IMR-90 (cell line): ENCODE results near the gene CNNM2. TPM values are rescaled to one million over a fixed set of nuclear protein-coding genes. Genes with fewer than 3 reads are reported as not detected.

Experiments used
- ATAC-seq: fragments of 200-7000 bp; cut with Tn5 transposase; 2 replicates; pipeline ENCODE4 v1.9.1; 2020; ENCODE audit warnings: low read depth, mild to moderate bottlenecking, moderate library complexity
- BruUV-seq: library from RNA; stranded (reverse); fragments of 400-500 nt; replicated peaks from 2 replicates; lab custom pipeline; 2021; lab: Mats Ljungman, UMichigan
- CTCF ChIA-PET: fragments of 300-600 bp; formaldehyde crosslinking; extraction: SDS; loops from one replicate; lab custom pipeline; 2021; ENCODE audit warnings: antibody characterized with exemption; lab: Yijun Ruan, JAX
- POLR2A ChIA-PET: fragments of 300-600 bp; sonication (Branson Sonifier 250); formaldehyde crosslinking; loops from one replicate; lab custom pipeline; 2022; ENCODE audit warnings: antibody characterized with exemption; ENCODE audit not compliant: unreplicated experiment; lab: Charles Lee
- DNase-seq: peaks from one replicate; pipeline ENCODE4 v3.0.0; 2013
- H2AFZ ChIP-seq: replicated peaks from 2 replicates; pipeline ENCODE3; 2013; ENCODE audit warnings: low read length, mild to moderate bottlenecking; ENCODE audit not compliant: poor library complexity
- H2AK5ac ChIP-seq: 2 replicates; pipeline ENCODE4 v1.6.1; 2013; ENCODE audit warnings: low read depth, low read length, inconsistent platforms
- H2AK9ac ChIP-seq: replicated peaks from 2 replicates; pipeline ENCODE3; 2013; ENCODE audit warnings: mild to moderate bottlenecking, low read depth, low read length, moderate library complexity; ENCODE audit not compliant: poor library complexity
- H2BK120ac ChIP-seq: 2 replicates; pipeline ENCODE4 v1.6.1; 2013; ENCODE audit warnings: low read depth, low read length, inconsistent platforms
- H2BK15ac ChIP-seq: 3 replicates; pipeline ENCODE4 v1.6.1; 2013; ENCODE audit warnings: low read depth, low read length, inconsistent platforms
- H2BK20ac ChIP-seq: 2 replicates; pipeline ENCODE4 v1.6.1; 2013; ENCODE audit warnings: low read depth, mild to moderate bottlenecking, inconsistent platforms, low read length, moderate library complexity
- H2BK5ac ChIP-seq: 2 replicates; pipeline ENCODE4 v1.6.1; 2013; ENCODE audit warnings: mild to moderate bottlenecking, low read depth, low read length, inconsistent platforms; ENCODE audit not compliant: poor library complexity, severe bottlenecking
- H3K14ac ChIP-seq: replicated peaks from 2 replicates; pipeline ENCODE4 v1.6.1; 2013; ENCODE audit warnings: low read depth, low read length, inconsistent platforms
- H3K18ac ChIP-seq: 2 replicates; pipeline ENCODE4 v1.6.1; 2013; ENCODE audit warnings: low read depth, low read length, control low read depth
- H3K23ac ChIP-seq: 2 replicates; pipeline ENCODE4 v1.6.1; 2013; ENCODE audit warnings: low read depth, low read length, inconsistent platforms
- H3K27ac ChIP-seq: 2 replicates; pipeline ENCODE4 v1.5.1; 2013; ENCODE audit warnings: mild to moderate bottlenecking, control low read depth, low read length; ENCODE audit not compliant: insufficient read depth
- H3K27me3 ChIP-seq: 2 replicates; pipeline ENCODE4 v1.6.1; 2013; ENCODE audit warnings: low read length; ENCODE audit not compliant: control insufficient read depth, insufficient read depth
- H3K36me3 ChIP-seq: 2 replicates; pipeline ENCODE4 v1.6.1; 2013; ENCODE audit warnings: low read length, mixed read lengths; ENCODE audit not compliant: control insufficient read depth, insufficient read depth
- H3K4ac ChIP-seq: 2 replicates; pipeline ENCODE4 v1.6.1; 2013; ENCODE audit warnings: low read depth, low read length, inconsistent platforms
- H3K4me1 ChIP-seq: 2 replicates; pipeline ENCODE4 v1.6.1; 2013; ENCODE audit warnings: low read length, mixed read lengths; ENCODE audit not compliant: control insufficient read depth, insufficient read depth
- H3K4me2 ChIP-seq: 2 replicates; pipeline ENCODE4 v1.6.1; 2013; ENCODE audit warnings: low read depth, mild to moderate bottlenecking, control low read depth, low read length, moderate library complexity
- H3K4me3 ChIP-seq: 2 replicates; pipeline ENCODE4 v1.5.1; 2013; ENCODE audit warnings: low read depth, mild to moderate bottlenecking, control low read depth, low read length, moderate library complexity; ENCODE audit not compliant: insufficient read depth
- H3K56ac ChIP-seq: 2 replicates; pipeline ENCODE4 v1.6.1; 2013; ENCODE audit warnings: low read length, inconsistent platforms; ENCODE audit not compliant: insufficient read depth; ENCODE audit errors: extremely low read depth
- H3K79me1 ChIP-seq, 2 experiments: 2 replicates each; pipeline ENCODE4 v1.6.1; 2013; ENCODE audit warnings: low read length in 2 of 2, inconsistent platforms in 1 of 2, low read depth in 1 of 2
- H3K9ac ChIP-seq: 2 replicates; pipeline ENCODE4 v1.6.1; 2013; ENCODE audit warnings: low read depth, low read length, control low read depth
- H3K9me1 ChIP-seq: 2 replicates; pipeline ENCODE4 v1.6.1; 2013; ENCODE audit warnings: low read length, inconsistent platforms; ENCODE audit not compliant: insufficient read depth
- H3K9me3 ChIP-seq: 2 replicates; pipeline ENCODE4 v1.6.1; 2013; ENCODE audit warnings: low read length; ENCODE audit not compliant: control insufficient read depth, insufficient read depth
- H4K20me1 ChIP-seq: 2 replicates; pipeline ENCODE4 v1.6.1; 2013; ENCODE audit warnings: low read length, inconsistent platforms; ENCODE audit not compliant: insufficient read depth
- H4K5ac ChIP-seq: 2 replicates; pipeline ENCODE4 v1.6.1; 2013; ENCODE audit warnings: mild to moderate bottlenecking, low read depth, low read length, control low read depth
- H4K8ac ChIP-seq, 2 experiments: 2 replicates each; pipeline ENCODE4 v1.6.1; 2013; ENCODE audit warnings: low read depth in 2 of 2, low read length in 2 of 2, control low read depth in 1 of 2, inconsistent platforms in 1 of 2
- H4K91ac ChIP-seq: 2 replicates; pipeline ENCODE4 v1.6.1; 2013; ENCODE audit warnings: low read depth, low read length, inconsistent platforms; ENCODE audit not compliant: insufficient read depth
- BHLHE40 ChIP-seq: fragments of 150-350 bp; IDR thresholded peaks from 2 replicates; pipeline ENCODE4 v1.6.1; 2016; ENCODE audit warnings: mild to moderate bottlenecking, low read depth, low read length
- CEBPB ChIP-seq: IDR thresholded peaks from 2 replicates; pipeline ENCODE4 v1.6.1; 2012; ENCODE audit warnings: low read depth, low read length, improper control_type of control experiment
- CHD1 ChIP-seq: IDR thresholded peaks from 2 replicates; pipeline ENCODE4 v1.6.1; 2012; ENCODE audit warnings: low read depth, low read length, improper control_type of control experiment
- FOS ChIP-seq: fragments of 150-350 bp; IDR thresholded peaks from 2 replicates; pipeline ENCODE4 v1.6.1; 2016; ENCODE audit warnings: low read depth, low read length
- MAFK ChIP-seq: IDR thresholded peaks from 2 replicates; pipeline ENCODE4 v1.6.1; 2012; ENCODE audit warnings: low read depth, low read length, improper control_type of control experiment
- MAZ ChIP-seq: IDR thresholded peaks from 2 replicates; pipeline ENCODE4 v1.6.1; 2012; ENCODE audit warnings: low read depth, mild to moderate bottlenecking, low read length, improper control_type of control experiment, moderate library complexity, borderline replicate concordance
- MXI1 ChIP-seq: IDR thresholded peaks from 2 replicates; pipeline ENCODE4 v1.6.1; 2012; ENCODE audit warnings: low read depth, mild to moderate bottlenecking, low read length, moderate library complexity, borderline replicate concordance
- NFE2L2 ChIP-seq: fragments of 150-350 bp; IDR thresholded peaks from 2 replicates; pipeline ENCODE4 v1.6.1; 2016; ENCODE audit warnings: low read depth, mild to moderate bottlenecking, low read length
- POLR2A ChIP-seq: IDR thresholded peaks from 2 replicates; pipeline ENCODE4 v1.6.1; 2012; ENCODE audit warnings: mild to moderate bottlenecking, low read depth, low read length
- RAD21 ChIP-seq: IDR thresholded peaks from 2 replicates; pipeline ENCODE4 v1.6.1; 2012; ENCODE audit warnings: low read length, improper control_type of control experiment
- RCOR1 ChIP-seq: IDR thresholded peaks from 2 replicates; pipeline ENCODE4 v1.6.1; 2012; ENCODE audit warnings: mild to moderate bottlenecking, low read length, improper control_type of control experiment; ENCODE audit not compliant: insufficient replicate concordance
- RFX5 ChIP-seq: IDR thresholded peaks from 2 replicates; pipeline ENCODE4 v1.8.0; 2012; ENCODE audit warnings: low read depth, mild to moderate bottlenecking, low read length, moderate library complexity
- SMC3 ChIP-seq: fragments of 150-350 bp; IDR thresholded peaks from 2 replicates; pipeline ENCODE4 v1.6.1; 2016; ENCODE audit warnings: low read depth, mild to moderate bottlenecking, antibody characterized with exemption, low read length, moderate library complexity
- USF2 ChIP-seq: fragments of 150-350 bp; IDR thresholded peaks from 2 replicates; pipeline ENCODE4 v1.6.1; 2017; ENCODE audit warnings: mild to moderate bottlenecking, antibody characterized with exemption, low read length, low read depth
- WGBS, 2 experiments: methylation state at CpG; one replicate each; pipeline versions ENCODE4 v1.1.5 to v1.1.7; 2013; ENCODE audit warnings: missing lambda C conversion rate in 2 of 2; ENCODE audit not compliant: insufficient read length in 1 of 2; ENCODE audit errors: extremely low coverage in 2 of 2; 5-methylcytosine and 5-hydroxymethylcytosine counted together
- dilution Hi-C: fragments of 300-500 bp; cut with HindIII; formaldehyde crosslinking; loops from one replicate; pipeline ENCODE4 v1.14.3; 2018; ENCODE audit warnings: low sequenced_read_pairs; ENCODE audit not compliant: unreplicated experiment
- in situ Hi-C: fragments of 300-500 bp; cut with MboI; formaldehyde crosslinking; loops from 3 replicates; pipeline ENCODE4 v1.14.3; 2019; ENCODE audit warnings: low sequenced_read_pairs, inconsistent platforms, mixed read lengths
- intact Hi-C: fragments of 100-400 bp; cut with micrococcal nuclease; formaldehyde crosslinking; loops from 2 replicates; pipeline ENCODE4 v1.10.0; 2022
- polyA plus RNA-seq, 3 experiments: library from polyadenylated mRNA; depleted of rRNA; stranded (reverse); fragments of >200 nt; gene quantifications; 2 replicates each; pipeline ENCODE4 v1.2.3, GENCODE V29; 2012; ENCODE audit warnings: low replicate concordance in 1 of 3
- total RNA-seq: library from RNA; depleted of rRNA; stranded (reverse); fragments of >200 nt; gene quantifications from 2 replicates; pipeline ENCODE4 v1.2.3, GENCODE V29; 2012
- TF ChIP-seq, protein P1 (sequence below): conservative IDR thresholded peaks from 2 replicates; pipeline ENCODE4 v1.5.1; 2012; ENCODE audit warnings: mild to moderate bottlenecking, low read depth, low read length, improper control_type of control experiment
- TF ChIP-seq, protein P2 (sequence below): fragments of 150-350 bp; IDR thresholded peaks from 2 replicates; pipeline ENCODE4 v1.6.1; 2016; ENCODE audit warnings: low read depth, mild to moderate bottlenecking, low read length, moderate library complexity, borderline replicate concordance

The CNNM2 gene
- total and polyA plus RNA-seq, 2 of the 4 experiments (the other 2 are of a cell fraction), result 4.7 to 5.6 TPM

DNA sequence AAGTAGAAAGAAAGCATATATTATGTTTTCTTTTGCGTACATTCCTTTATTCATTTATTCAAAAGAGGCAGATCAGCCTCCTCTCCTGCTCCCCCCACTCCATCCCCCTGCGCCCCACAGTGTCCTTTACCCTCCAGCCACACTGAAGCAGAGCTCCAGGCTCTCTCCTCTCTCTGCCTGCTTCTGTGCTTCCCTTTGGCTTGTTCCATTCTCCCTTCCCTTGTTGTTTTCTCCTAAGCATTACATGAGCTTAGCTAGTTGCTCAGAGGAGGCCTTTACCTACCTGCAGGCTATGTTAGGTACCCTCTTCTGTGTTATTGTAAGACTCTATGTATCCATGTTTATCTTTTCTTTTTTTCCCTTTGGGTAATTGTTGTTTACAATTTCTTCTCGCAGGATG, 27.4 kb downstream of the CNNM2 start:
- no peak overlapping the region for H3K4me3 ChIP-seq
- POLR2A ChIA-PET, result no interaction called here
- no peak overlapping the region for H4K8ac ChIP-seq
- no peak overlapping the region for H4K91ac ChIP-seq
- no peak overlapping the region for H3K4ac ChIP-seq
- dilution Hi-C loops, result no loop called here
- no CpG with 5 or more reads among the region's 3 CpGs for WGBS, 2 experiments
- H2AK9ac ChIP-seq, result no peak overlapping the region
- intact Hi-C loops, result no loop called here
- H2BK20ac ChIP-seq, result no peak overlapping the region
- H4K20me1 ChIP-seq, result peaks cover 12% of the 10 kb centered on the region
- no peaks in the 10 kb centered on the region for H3K9me3 ChIP-seq
- no peak for DNase-seq
- no peak overlapping the region for H3K9ac ChIP-seq
- no peak overlapping the region for H3K4me2 ChIP-seq
- H2AK5ac ChIP-seq, result peak overlapping the region; percentile 44; the same call in 1 of the 2 replicates
- no peak overlapping the region for H3K14ac ChIP-seq
- H2BK5ac ChIP-seq, result no peak overlapping the region
- no peak for ATAC-seq
- TF ChIP-seq FOS (no peak), RAD21 (no peak), MAZ (no peak), USF2 (no peak), POLR2A (no peak), NFE2L2 (no peak), RFX5 (no peak), CEBPB (no peak), RCOR1 (no peak), MAFK (no peak), BHLHE40 (no peak), CHD1 (no peak), MXI1 (no peak), SMC3 (no peak)
- TF ChIP-seq, protein P1, sequence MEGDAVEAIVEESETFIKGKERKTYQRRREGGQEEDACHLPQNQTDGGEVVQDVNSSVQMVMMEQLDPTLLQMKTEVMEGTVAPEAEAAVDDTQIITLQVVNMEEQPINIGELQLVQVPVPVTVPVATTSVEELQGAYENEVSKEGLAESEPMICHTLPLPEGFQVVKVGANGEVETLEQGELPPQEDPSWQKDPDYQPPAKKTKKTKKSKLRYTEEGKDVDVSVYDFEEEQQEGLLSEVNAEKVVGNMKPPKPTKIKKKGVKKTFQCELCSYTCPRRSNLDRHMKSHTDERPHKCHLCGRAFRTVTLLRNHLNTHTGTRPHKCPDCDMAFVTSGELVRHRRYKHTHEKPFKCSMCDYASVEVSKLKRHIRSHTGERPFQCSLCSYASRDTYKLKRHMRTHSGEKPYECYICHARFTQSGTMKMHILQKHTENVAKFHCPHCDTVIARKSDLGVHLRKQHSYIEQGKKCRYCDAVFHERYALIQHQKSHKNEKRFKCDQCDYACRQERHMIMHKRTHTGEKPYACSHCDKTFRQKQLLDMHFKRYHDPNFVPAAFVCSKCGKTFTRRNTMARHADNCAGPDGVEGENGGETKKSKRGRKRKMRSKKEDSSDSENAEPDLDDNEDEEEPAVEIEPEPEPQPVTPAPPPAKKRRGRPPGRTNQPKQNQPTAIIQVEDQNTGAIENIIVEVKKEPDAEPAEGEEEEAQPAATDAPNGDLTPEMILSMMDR, result no peak
- TF ChIP-seq, protein P2, sequence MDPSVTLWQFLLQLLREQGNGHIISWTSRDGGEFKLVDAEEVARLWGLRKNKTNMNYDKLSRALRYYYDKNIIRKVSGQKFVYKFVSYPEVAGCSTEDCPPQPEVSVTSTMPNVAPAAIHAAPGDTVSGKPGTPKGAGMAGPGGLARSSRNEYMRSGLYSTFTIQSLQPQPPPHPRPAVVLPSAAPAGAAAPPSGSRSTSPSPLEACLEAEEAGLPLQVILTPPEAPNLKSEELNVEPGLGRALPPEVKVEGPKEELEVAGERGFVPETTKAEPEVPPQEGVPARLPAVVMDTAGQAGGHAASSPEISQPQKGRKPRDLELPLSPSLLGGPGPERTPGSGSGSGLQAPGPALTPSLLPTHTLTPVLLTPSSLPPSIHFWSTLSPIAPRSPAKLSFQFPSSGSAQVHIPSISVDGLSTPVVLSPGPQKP, result no peak
- no peaks in the 10 kb centered on the region for H3K27me3 ChIP-seq
- H3K36me3 ChIP-seq, result no peaks in the 10 kb centered on the region
- no peak overlapping the region for H2AFZ ChIP-seq
- H3K23ac ChIP-seq, result no peak overlapping the region
- peaks cover 13% of the 10 kb centered on the region; the same call in 1 of the 2 replicates for H3K9me1 ChIP-seq
- H3K27ac ChIP-seq, result no peak overlapping the region
- H3K56ac ChIP-seq, result no peak overlapping the region
- no TSS peak for BruUV-seq
- H3K4me1 ChIP-seq, result peaks cover 5% of the 10 kb centered on the region
- no peak overlapping the region for H2BK120ac ChIP-seq
- no peak overlapping the region for H2BK15ac ChIP-seq
- in situ Hi-C loops, result no loop called here
- peaks cover 10 to 58% of the 10 kb centered on the region in 2 experiments for H3K79me1 ChIP-seq
- H3K18ac ChIP-seq, result no peak overlapping the region
- H4K5ac ChIP-seq, result no peak overlapping the region
- CTCF ChIA-PET, result interaction anchor here (0.6 to 0.9 kb wide), 2 partner anchors 8 to 11 kb away, joined by 3 to 4 read pairs; no protein-coding TSS in a partner anchor
